Kidney epithelial cell (primary cell): ENCODE data around the gene ABCB6. TPM values are rescaled to one million over a fixed set of nuclear protein-coding genes. Genes with fewer than 3 reads are reported as not detected.

Source experiments
- DNase-seq: peaks from one replicate; pipeline ENCODE4 v3.0.0-alpha.2; 2010; ENCODE audit warnings: low read depth
- H3K27me3 ChIP-seq: 2 replicates; pipeline ENCODE4 v1.6.0; 2011; ENCODE audit warnings: low read length; ENCODE audit not compliant: control insufficient read depth, insufficient read depth
- H3K36me3 ChIP-seq: 2 replicates; pipeline ENCODE4 v1.5.1; 2011; ENCODE audit warnings: low read length; ENCODE audit not compliant: control insufficient read depth, insufficient read depth
- H3K4me3 ChIP-seq: 2 replicates; pipeline ENCODE4 v1.5.1; 2011; ENCODE audit warnings: low read depth, mild to moderate bottlenecking, control low read depth, low read length
- total RNA-seq: library from RNA; depleted of rRNA; stranded (reverse); fragments of >200 nt; gene quantifications from 2 replicates; pipeline ENCODE4 v1.2.3, GENCODE V29; 2015
- TF ChIP-seq, protein P1 (sequence below): IDR thresholded peaks from 2 replicates; pipeline ENCODE4 v1.5.1; 2011; ENCODE audit warnings: mild to moderate bottlenecking, moderate library complexity, low read length, control low read depth, inconsistent platforms; ENCODE audit not compliant: insufficient read depth, poor library complexity, severe bottlenecking

ABCB6 gene
- total RNA-seq, 1 donor from 2014 or later: 5.8 TPM

DNA sequence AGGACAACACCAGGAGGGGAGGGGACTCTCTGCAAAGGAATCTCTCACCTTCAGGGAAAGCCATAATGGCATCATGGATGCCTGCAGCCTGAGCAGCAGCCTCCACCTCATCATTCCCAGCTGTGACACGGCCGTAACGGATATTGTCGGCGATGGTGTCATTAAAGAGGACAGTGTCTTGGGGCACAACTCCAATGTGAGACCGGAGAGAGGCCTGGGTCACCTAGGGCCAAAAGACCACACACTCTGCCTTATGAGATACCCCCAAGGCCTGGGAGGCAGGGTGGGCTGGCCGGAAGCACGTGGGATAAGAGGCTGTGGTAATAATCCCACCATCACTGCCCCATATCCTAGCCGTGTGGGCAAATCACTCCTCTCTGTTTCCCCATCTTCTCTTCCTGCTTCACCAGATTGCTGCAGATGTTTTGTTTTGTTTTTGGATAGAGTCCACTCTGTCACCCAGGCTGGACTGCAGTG is 7.8 kb downstream of the ABCB6 start:
- H3K4me3 ChIP-seq: no peak overlapping the region
- no peak for DNase-seq
- H3K36me3 ChIP-seq: peaks cover 6% of the 10 kb centered on the region
- TF ChIP-seq, protein P1, sequence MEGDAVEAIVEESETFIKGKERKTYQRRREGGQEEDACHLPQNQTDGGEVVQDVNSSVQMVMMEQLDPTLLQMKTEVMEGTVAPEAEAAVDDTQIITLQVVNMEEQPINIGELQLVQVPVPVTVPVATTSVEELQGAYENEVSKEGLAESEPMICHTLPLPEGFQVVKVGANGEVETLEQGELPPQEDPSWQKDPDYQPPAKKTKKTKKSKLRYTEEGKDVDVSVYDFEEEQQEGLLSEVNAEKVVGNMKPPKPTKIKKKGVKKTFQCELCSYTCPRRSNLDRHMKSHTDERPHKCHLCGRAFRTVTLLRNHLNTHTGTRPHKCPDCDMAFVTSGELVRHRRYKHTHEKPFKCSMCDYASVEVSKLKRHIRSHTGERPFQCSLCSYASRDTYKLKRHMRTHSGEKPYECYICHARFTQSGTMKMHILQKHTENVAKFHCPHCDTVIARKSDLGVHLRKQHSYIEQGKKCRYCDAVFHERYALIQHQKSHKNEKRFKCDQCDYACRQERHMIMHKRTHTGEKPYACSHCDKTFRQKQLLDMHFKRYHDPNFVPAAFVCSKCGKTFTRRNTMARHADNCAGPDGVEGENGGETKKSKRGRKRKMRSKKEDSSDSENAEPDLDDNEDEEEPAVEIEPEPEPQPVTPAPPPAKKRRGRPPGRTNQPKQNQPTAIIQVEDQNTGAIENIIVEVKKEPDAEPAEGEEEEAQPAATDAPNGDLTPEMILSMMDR: no peak
- no peaks in the 10 kb centered on the region for H3K27me3 ChIP-seq

DNA sequence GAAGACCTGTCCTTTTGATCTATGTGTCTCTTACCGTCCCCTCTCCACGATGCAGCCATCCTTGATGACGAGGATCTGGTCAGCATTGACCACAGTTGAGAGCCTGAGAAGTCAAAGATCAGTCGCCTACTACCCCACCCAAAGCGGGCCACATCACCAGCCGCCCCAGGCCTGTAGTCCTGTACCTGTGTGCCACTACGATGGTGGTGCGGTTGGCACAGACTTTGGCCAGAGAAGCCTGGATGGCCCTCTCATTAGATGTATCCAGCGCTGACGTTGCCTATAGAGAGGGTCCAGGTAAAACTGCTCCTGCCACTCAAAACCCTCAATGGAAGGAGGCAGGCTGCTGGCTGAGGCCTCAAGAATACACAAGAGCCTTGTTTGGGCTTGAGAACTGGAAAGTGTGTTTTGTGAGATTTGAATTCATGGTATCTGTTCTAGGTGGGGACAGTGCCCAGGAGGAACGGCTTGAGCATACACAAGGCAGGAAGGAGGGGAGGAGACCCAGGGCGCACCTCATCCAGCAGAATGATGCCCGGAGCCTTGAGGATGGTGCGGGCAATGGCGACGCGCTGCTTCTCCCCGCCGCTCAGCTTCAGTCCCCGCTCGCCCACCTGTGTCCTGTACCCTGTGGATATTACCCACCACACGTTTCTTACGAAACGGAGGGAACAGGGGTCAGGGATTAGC is 8.4 kb downstream of the ABCB6 start:
- TF ChIP-seq, protein P1: no peak
- Histone ChIP-seq H3K4me3 (no peak overlapping the region), H3K36me3 (peaks cover 6% of the 10 kb centered on the region), H3K27me3 (no peaks in the 10 kb centered on the region)
- DNase-seq: no peak

DNA sequence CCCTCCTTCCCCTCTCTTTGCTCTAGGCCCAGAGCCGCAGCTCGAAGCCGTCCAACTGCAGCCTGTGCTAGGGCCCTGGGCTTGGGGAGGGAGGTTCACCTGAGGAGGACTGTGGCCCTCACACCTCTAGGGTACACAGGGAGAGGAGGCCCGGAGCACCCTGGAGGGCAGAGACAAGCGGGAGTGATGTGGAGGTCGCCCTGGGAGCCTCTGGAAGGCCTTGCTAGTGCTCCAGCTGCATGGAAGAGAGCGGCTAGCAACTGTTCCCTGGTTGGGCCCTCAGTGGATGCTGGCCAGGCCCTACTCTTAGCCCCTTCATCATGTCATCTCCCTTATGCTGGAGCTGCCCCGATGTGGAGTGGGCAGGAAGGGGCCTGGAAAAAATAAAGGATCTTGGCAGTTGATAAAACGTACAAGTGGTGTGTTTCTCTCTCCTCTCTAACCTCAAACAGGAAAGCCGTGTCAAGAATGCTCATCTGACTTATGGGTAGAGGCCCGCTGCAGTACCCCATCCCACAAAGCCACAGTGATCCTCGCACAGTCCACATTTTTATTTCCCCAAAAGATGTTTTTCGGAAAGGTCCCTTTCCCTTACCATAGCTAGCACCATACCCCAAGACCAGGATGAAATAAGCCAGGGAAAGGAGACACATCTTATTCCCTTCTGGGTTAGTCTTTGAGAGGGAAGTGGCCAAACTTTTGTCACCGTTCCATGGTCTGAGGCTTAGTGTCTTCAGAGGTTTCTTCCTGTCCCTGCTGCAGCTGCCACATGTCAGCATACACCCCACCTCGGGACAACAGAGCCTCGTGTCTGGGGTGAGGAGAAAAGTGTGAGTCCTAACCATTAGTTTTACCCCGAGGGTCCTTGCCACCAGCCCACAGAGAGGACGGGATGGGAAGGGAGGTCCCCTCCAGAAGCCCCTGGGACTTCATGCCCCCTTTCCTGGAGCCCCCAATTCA is 9.2 kb downstream of the ABCB6 start:
- Histone ChIP-seq H3K27me3 (no peaks in the 10 kb centered on the region), H3K4me3 (no peak overlapping the region), H3K36me3 (peaks cover 6% of the 10 kb centered on the region)
- DNase-seq: no peak
- TF ChIP-seq, protein P1: no peak

DNA sequence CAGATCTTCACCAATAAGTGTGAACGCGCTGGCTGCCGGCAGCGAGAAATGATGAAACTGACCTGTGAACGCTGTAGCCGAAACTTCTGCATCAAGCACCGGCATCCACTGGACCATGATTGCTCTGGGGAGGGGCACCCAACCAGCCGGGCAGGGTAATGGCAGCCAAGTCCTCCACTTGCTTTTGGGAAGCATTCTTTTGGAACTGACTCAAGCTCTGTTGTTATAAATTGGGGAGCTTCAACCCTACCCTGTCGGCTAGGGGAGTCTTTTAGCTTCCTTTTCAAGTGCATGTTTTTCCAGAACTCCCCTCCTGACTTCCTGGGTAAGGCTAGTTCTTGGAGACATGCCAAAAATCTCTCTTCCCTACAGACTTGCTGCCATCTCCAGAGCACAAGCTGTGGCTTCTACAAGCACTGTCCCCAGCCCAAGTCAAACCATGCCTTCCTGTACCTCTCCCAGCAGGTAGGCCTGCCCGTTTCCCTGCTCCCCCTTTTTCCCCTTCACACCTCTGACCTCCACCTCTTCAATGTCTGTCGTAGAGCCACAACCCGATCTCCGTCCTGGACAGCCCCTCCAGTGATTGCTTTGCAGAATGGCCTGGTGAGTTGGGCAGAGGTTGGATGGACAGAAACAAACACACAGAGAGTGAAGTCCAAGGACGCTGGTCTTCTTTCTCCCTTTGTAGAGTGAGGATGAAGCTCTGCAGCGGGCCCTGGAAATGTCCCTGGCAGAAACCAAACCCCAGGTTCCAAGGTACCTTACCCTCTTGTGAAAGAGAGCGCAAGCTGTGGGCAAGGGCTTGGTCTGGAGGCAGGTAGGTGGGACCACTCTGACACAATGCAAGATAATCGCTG is 10.6 kb downstream of the ABCB6 start:
- TF ChIP-seq, protein P1: no peak
- peaks cover 5% of the 10 kb centered on the region for H3K36me3 ChIP-seq
- no peak overlapping the region for H3K4me3 ChIP-seq
- H3K27me3 ChIP-seq: no peaks in the 10 kb centered on the region
- no peak for DNase-seq

DNA sequence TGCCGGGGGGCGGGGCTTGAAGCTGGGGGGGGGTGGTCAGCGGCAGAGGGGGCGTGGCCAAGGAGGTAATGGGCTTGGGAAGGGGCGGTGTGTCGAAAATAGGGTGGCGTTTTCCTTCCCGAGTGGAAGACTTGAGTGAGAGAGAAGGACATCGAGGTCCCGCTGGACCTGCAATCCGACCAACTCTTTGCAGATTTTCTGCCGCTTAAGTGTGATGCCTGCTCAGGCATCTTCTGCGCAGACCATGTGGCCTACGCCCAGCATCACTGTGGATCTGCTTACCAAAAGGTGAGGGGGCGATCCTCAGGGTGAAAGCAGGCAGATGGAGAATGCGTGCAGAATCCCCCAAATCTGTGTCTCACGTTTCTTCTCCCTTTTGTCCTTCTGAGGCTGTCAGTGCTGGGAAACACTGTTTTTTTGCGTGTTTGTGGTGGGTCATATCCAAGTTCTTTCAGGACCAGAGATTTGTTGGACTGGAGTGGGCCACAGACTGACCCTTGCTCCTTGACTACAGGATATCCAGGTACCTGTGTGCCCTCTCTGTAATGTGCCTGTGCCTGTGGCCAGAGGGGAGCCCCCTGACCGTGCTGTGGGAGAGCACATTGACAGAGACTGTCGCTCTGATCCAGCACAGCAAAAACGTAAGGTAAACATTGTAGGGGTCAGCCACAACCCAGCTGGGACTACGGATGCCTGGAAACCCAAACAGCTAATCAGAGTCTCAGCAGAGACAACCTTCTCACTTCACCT is 11.4 kb downstream of the ABCB6 start:
- DNase-seq: no peak
- TF ChIP-seq, protein P1: no peak
- peak overlapping the region; percentile 81 for H3K4me3 ChIP-seq
- peaks cover 5% of the 10 kb centered on the region for H3K36me3 ChIP-seq
- no peaks in the 10 kb centered on the region for H3K27me3 ChIP-seq
